Measurements from ENCODE around the gene PRG3. TPM values are rescaled to one million over a fixed set of nuclear protein-coding genes. Genes with fewer than 3 reads are reported as not detected.
A peak's percentile ranks its signal among the peaks of the same experiment; 100 is the strongest.

PRG3 gene
- total RNA-seq = not detected
- long read RNA-seq = 0 reads

GRCh38 chr11:57380975-57381374, at the start of gene PRG3:
Gene PRG3, minus strand, starts transcription at chr11:57381150. Its CDS starts 442 bp downstream, at chr11:57380708.
- intact Hi-C loops (cut with DNase I) = no loop called here
- ATAC-seq (no peak), DNase-seq (ENCODE audit: missing footprints) (no peak)

- no peak for DNase-seq (ENCODE audit: missing footprints)
- ATAC-seq = no peak
- intact Hi-C loops (cut with DNase I) = no loop called here
Measured at GRCh38 chr11:57429946-57430345, 49.0 kb upstream of the PRG3 start.

- intact Hi-C loops (cut with DNase I) = no loop called here
- no peak for ATAC-seq
- DNase-seq (ENCODE audit: missing footprints) = no peak
Measured at GRCh38 chr11:57428643-57429042, 47.7 kb upstream of the PRG3 start.

- DNase-seq (ENCODE audit: missing footprints) (peak; percentile 81), ATAC-seq (peak; percentile 60)
- intact Hi-C loops (cut with DNase I) = no loop called here
Measured at GRCh38 chr11:57427727-57428082, 46.8 kb upstream of the PRG3 start.

- ATAC-seq (peak; percentile 77), DNase-seq (ENCODE audit: missing footprints) (peak; percentile 88)
- intact Hi-C loops (cut with DNase I) = no loop called here
Measured at GRCh38 chr11:57426929-57427726, 46.2 kb upstream of the PRG3 start, which contains the start of gene SLC43A3. Gene SLC43A3, minus strand, starts transcription at chr11:57427121. Its CDS starts 949 bp downstream, at chr11:57426172.

GRCh38 chr11:57426439-57426928, 45.5 kb upstream of the PRG3 start:
- intact Hi-C loops (cut with DNase I) = no loop called here
- ATAC-seq (no peak), DNase-seq (ENCODE audit: missing footprints) (no peak)

- ATAC-seq = peak; percentile 40
- peak; percentile 83 for DNase-seq (ENCODE audit: missing footprints)
- intact Hi-C loops (cut with DNase I) = no loop called here
Measured at GRCh38 chr11:57425565-57426438, 44.9 kb upstream of the PRG3 start.

- DNase-seq (ENCODE audit: missing footprints) (peak; percentile 79), ATAC-seq (peak; percentile 63)
- intact Hi-C loops (cut with DNase I) = no loop called here
Measured at GRCh38 chr11:57424792-57425564, 44.0 kb upstream of the PRG3 start.

GRCh38 chr11:57424137-57424791, 43.3 kb upstream of the PRG3 start:
- no peak for DNase-seq (ENCODE audit: missing footprints)
- intact Hi-C loops (cut with DNase I) = no loop called here
- ATAC-seq = no peak

- ATAC-seq (no peak), DNase-seq (ENCODE audit: missing footprints) (no peak)
- intact Hi-C loops (cut with DNase I) = no loop called here
Measured at GRCh38 chr11:57422669-57423068, 41.7 kb upstream of the PRG3 start.

- DNase-seq (ENCODE audit: missing footprints) (no peak), ATAC-seq (no peak)
- intact Hi-C loops (cut with DNase I) = no loop called here
Measured at GRCh38 chr11:57421805-57422204, 40.9 kb upstream of the PRG3 start.

- no peak for ATAC-seq
Measured at GRCh38 chr11:57421066-57421465, 40.1 kb upstream of the PRG3 start.

GRCh38 chr11:57419146-57419545, 38.2 kb upstream of the PRG3 start:
- no peak for DNase-seq (ENCODE audit: missing footprints)
- no peak for ATAC-seq
- intact Hi-C loops (cut with DNase I) = no loop called here

More at GRCh38 chr11:57421066-57421465, 40.1 kb upstream of the PRG3 start:
- DNase-seq (ENCODE audit: missing footprints) = no peak
- intact Hi-C loops (cut with DNase I) = no loop called here

GRCh38 chr11:57418131-57418530, 37.2 kb upstream of the PRG3 start:
- no peak for ATAC-seq
- no peak for DNase-seq (ENCODE audit: missing footprints)
- intact Hi-C loops (cut with DNase I) = no loop called here

GRCh38 chr11:57417056-57417455, 36.1 kb upstream of the PRG3 start:
- DNase-seq (ENCODE audit: missing footprints) = no peak
- ATAC-seq = peak; percentile 21
- intact Hi-C loops (cut with DNase I) = no loop called here

- ATAC-seq (no peak), DNase-seq (ENCODE audit: missing footprints) (no peak)
- intact Hi-C loops (cut with DNase I) = no loop called here
Measured at GRCh38 chr11:57416436-57416835, 35.5 kb upstream of the PRG3 start.

- no peak for ATAC-seq
- intact Hi-C loops (cut with DNase I) = no loop called here
Measured at GRCh38 chr11:57414612-57415212, 33.8 kb upstream of the PRG3 start.

GRCh38 chr11:57413681-57414080, 32.7 kb upstream of the PRG3 start:
- DNase-seq (ENCODE audit: missing footprints) (no peak), ATAC-seq (no peak)
- intact Hi-C loops (cut with DNase I) = no loop called here

More at GRCh38 chr11:57414612-57415212, 33.8 kb upstream of the PRG3 start:
- DNase-seq (ENCODE audit: missing footprints) = no peak
